Urinary bladder (tissue), 4 donors: Measurements from ENCODE around the gene RASL10A. TPM values are rescaled to one million over a fixed set of nuclear protein-coding genes. Genes with fewer than 3 reads are reported as not detected.
"Not testable (repeated sequence)": the region's sequence is repeated elsewhere in the genome, so short reads cannot be mapped to it uniquely, and the experiment has no call there.

ENCODE experiments used
- DNase-seq: peaks from one replicate; pipeline ENCODE4 v3.0.0-alpha.2; 2015; ENCODE audit errors: extremely low spot score
- H3K27ac ChIP-seq: one replicate; pipeline ENCODE4 v1.5.1; 2013; ENCODE audit warnings: low read depth, mild to moderate bottlenecking, moderate library complexity
- H3K36me3 ChIP-seq: one replicate; pipeline ENCODE4 v1.6.1; 2013; ENCODE audit warnings: mild to moderate bottlenecking, moderate library complexity; ENCODE audit not compliant: insufficient read depth
- H3K4me1 ChIP-seq: one replicate; pipeline ENCODE4 v1.6.1; 2013; ENCODE audit warnings: mild to moderate bottlenecking, moderate library complexity; ENCODE audit not compliant: insufficient read depth
- H3K4me3 ChIP-seq: one replicate; pipeline ENCODE4 v1.5.1; 2013; ENCODE audit warnings: low read depth, low read length
- WGBS: extraction: QIAGEN DNeasy Blood & Tissue Kit; methylation state at CpG from one replicate; pipeline ENCODE4 v1.1.7; 2013; 5-methylcytosine and 5-hydroxymethylcytosine counted together
- polyA plus RNA-seq: library from polyadenylated mRNA; stranded (reverse); fragments of 200-250 nt; gene quantifications from one replicate; pipeline ENCODE4 v1.2.3, GENCODE V29; 2013
- total RNA-seq: library from RNA; depleted of rRNA; stranded (reverse); fragments of >200 nt; gene quantifications from one replicate; pipeline ENCODE4 v1.2.3, GENCODE V29; 2014
- donor health status: healthy with polysubstance abuse.
- donor health status: healthy.

Gene RASL10A, protein sequence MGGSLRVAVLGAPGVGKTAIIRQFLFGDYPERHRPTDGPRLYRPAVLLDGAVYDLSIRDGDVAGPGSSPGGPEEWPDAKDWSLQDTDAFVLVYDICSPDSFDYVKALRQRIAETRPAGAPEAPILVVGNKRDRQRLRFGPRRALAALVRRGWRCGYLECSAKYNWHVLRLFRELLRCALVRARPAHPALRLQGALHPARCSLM
- total RNA-seq (0.58 TPM), polyA plus RNA-seq (2.0 TPM)

GRCh38 chr22:29315286-29316140, at the start of gene RASL10A:
RASL10A (minus strand) TSS chr22:29315697; CDS start chr22:29315246, 451 bp downstream.
- Histone ChIP-seq H3K4me1 (no peaks in the 10 kb centered on the region), H3K4me3 (peak within 1 kb of the TSS; percentile 32), H3K36me3 (no peaks in the 10 kb centered on the region), H3K27ac (no peak within 1 kb of the TSS)
- 3% methylated on average over 103 of the region's 103 CpGs for WGBS
- no peak for DNase-seq

DNA sequence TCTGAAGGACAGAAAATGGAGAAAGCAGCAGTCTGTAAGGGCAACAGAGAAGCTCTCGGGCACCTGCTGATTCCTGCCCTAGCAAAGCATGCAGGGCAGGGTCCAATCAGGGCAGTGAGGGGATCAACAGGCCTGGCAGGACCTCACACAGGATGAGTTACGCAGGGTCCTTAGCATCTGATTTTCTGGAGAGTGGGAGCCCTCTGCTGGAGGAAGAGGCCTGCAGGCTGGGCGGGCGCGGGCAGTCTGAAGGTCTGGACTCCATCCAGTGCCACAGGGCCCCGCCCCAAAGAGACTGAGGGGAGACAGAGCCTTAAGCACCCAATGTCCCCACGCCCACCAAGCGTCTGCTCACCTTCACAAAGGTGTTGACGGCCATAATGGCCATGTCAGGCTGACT, 44.0 kb upstream of the RASL10A start:
- H3K27ac ChIP-seq, result no peak overlapping the region
- no peaks in the 10 kb centered on the region for H3K36me3 ChIP-seq
- no peaks in the 10 kb centered on the region for H3K4me1 ChIP-seq
- 22% methylated on average over 9 of the region's 9 CpGs for WGBS
- H3K4me3 ChIP-seq, result no peak overlapping the region
- no peak for DNase-seq

GRCh38 chr22:29357193-29357890, 41.8 kb upstream of the RASL10A start:
- not testable (repeated sequence) for H3K27ac ChIP-seq, H3K4me1 ChIP-seq, H3K36me3 ChIP-seq, DNase-seq, H3K4me3 ChIP-seq
- WGBS, result 94% methylated on average over 12 of the region's 12 CpGs

- whole genome bisulfite sequencing, result 94% methylated on average over 8 of the region's 8 CpGs
- Histone ChIP-seq H3K36me3 (peaks cover 2% of the 10 kb centered on the region), H3K4me3 (no peak overlapping the region), H3K4me1 (no peaks in the 10 kb centered on the region), H3K27ac (no peak overlapping the region)
- DNase-seq, result no peak
Observed at GRCh38 chr22:29353860-29354259, 38.4 kb upstream of the RASL10A start.

DNA sequence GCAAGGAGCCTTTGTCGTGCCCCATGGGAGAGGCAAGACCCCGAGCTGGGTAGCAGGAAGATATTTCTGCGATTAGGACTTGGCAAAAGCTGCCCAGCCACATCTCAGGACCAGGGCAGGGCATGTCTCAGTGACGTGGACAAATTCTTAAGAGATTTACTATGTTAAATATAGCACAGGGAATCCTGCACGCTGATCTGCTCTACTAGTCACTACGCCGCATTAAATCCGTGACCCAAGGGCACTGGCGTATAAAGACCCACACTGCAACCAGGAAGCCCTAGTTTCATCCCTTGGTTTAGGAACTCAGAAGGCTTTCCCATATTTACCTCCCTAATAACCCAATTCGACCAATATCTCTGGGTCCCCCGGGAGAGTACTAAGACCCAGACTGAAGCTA, 37.8 kb upstream of the RASL10A start:
- 88% methylated on average over 11 of the region's 11 CpGs for WGBS
- H3K36me3 ChIP-seq, result peaks cover 2% of the 10 kb centered on the region
- no peak for DNase-seq
- H3K27ac ChIP-seq, result no peak overlapping the region
- H3K4me1 ChIP-seq, result no peaks in the 10 kb centered on the region
- H3K4me3 ChIP-seq, result no peak overlapping the region

GRCh38 chr22:29352778-29353177, 37.3 kb upstream of the RASL10A start:
- WGBS, result 90% methylated on average over 9 of the region's 9 CpGs
- H3K36me3 ChIP-seq, result peaks cover 2% of the 10 kb centered on the region
- no peak overlapping the region for H3K4me3 ChIP-seq
- no peaks in the 10 kb centered on the region for H3K4me1 ChIP-seq
- H3K27ac ChIP-seq, result no peak overlapping the region
- DNase-seq, result no peak

DNA sequence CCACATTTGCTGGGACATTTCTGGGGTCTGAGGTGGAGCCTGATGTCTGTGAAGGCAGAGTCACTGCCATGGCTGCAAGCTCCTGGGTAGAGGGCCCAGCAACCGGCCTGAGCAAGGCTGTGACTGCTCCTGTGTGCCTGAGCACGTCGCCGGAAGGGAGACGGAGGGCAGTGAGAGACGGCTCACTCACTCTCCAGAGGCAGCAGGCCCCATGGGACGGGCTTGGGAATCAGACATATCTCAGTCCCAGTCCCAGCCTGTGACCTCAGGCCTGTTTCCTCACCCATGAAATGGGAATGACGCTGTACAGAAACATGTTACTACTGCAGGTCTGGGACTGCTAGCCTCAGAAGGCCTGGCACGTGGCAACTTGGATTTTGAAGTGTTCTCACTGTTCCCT, 36.4 kb upstream of the RASL10A start:
- DNase-seq, result no peak
- no peak overlapping the region for H3K4me3 ChIP-seq
- no peaks in the 10 kb centered on the region for H3K4me1 ChIP-seq
- H3K36me3 ChIP-seq, result peaks cover 2% of the 10 kb centered on the region
- WGBS, result 86% methylated on average over 9 of the region's 9 CpGs
- H3K27ac ChIP-seq, result no peak overlapping the region

DNA sequence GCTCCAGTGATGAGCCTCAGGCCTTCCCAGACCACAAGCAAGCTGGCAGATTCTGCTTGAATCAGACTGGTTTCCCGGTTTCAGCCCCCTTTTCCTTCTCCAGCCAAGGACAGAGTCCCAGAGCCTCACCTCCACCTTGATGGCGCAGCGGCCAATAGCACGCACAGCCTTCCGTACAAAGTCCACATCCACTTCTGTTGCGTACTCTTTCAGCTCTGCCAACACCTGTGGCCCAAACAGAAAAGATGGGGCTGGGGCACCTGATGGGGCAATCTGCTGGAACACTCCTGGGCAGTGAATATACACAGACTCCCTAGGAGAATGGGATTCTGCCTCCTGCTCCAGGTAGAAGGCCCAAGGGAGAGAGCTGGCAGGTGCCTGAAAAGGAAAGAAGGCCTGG, 35.5 kb upstream of the RASL10A start:
- H3K4me1 ChIP-seq, result no peaks in the 10 kb centered on the region
- H3K36me3 ChIP-seq, result peaks cover 2% of the 10 kb centered on the region
- DNase-seq, result no peak
- H3K27ac ChIP-seq, result no peak overlapping the region
- WGBS, result 97% methylated on average over 6 of the region's 6 CpGs
- no peak overlapping the region for H3K4me3 ChIP-seq

GRCh38 chr22:29348956-29349355, 33.5 kb upstream of the RASL10A start:
- Histone ChIP-seq H3K27ac (no peak overlapping the region), H3K36me3 (peaks cover 2% of the 10 kb centered on the region), H3K4me1 (no peaks in the 10 kb centered on the region), H3K4me3 (no peak overlapping the region)
- WGBS, result 84% methylated on average over 18 of the region's 18 CpGs
- no peak for DNase-seq

DNA sequence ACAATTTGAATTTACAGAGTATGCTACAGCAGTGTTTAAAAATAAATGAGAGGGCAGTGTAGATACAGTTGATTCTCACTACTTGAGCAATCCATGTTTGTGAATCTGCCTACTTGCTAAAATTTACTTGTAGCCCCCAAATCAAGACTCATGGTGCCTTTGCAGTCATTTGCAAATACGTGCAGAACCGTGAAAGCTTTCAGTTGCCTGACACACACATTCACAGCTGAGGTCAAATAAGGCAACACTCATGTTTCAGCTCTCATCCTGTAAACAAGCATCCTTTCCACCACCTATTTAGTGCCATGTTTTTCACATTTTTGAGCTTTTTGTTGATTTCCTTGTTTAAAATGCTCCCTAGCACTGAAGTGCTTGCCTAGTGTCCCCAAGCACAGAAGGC, 32.5 kb upstream of the RASL10A start:
- Histone ChIP-seq H3K4me1 (no peaks in the 10 kb centered on the region), H3K36me3 (no peaks in the 10 kb centered on the region), H3K27ac (no peak overlapping the region), H3K4me3 (no peak overlapping the region)
- no peak for DNase-seq
- WGBS, result 88% methylated on average over 2 of the region's 2 CpGs

- H3K27ac ChIP-seq, result no peak overlapping the region
- DNase-seq, result no peak
- 93% methylated on average over 4 of the region's 4 CpGs for WGBS
- H3K36me3 ChIP-seq, result no peaks in the 10 kb centered on the region
- H3K4me3 ChIP-seq, result no peak overlapping the region
- H3K4me1 ChIP-seq, result no peaks in the 10 kb centered on the region
Observed at GRCh38 chr22:29346659-29347058, 31.2 kb upstream of the RASL10A start.

GRCh38 chr22:29345932-29346331, 30.4 kb upstream of the RASL10A start:
- no peak overlapping the region for H3K27ac ChIP-seq
- no peak for DNase-seq
- no peaks in the 10 kb centered on the region for H3K4me1 ChIP-seq
- H3K4me3 ChIP-seq, result no peak overlapping the region
- no peaks in the 10 kb centered on the region for H3K36me3 ChIP-seq

DNA sequence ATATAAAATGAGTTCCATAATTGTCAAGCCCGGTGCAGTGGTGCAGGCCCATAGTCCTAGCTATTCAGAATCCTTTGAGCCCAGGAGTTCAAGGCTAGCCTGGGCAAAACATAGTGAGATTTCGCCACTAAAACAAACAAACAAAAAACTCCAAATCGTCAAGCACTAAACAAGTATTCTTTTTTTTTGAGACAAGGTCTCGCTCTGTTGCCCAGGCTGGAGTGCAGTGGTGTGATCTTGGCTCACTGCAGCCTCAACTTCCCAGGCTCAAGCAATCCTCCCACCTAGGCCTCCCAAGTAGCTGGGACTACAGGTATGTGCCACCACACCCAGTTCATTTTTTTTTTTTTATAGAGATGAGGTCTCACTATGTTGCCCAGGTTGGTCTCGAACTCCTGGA, 29.4 kb upstream of the RASL10A start:
- H3K4me1 ChIP-seq, H3K27ac ChIP-seq, DNase-seq, H3K4me3 ChIP-seq, H3K36me3 ChIP-seq: not testable (repeated sequence)
- 81% methylated on average over 5 of the region's 5 CpGs for WGBS

- 36% methylated on average over 5 of the region's 5 CpGs for WGBS
- Histone ChIP-seq H3K27ac (no peak overlapping the region), H3K4me1 (no peaks in the 10 kb centered on the region), H3K36me3 (no peaks in the 10 kb centered on the region), H3K4me3 (no peak overlapping the region)
- DNase-seq, result peak; percentile 40
Observed at GRCh38 chr22:29344137-29344536, 28.6 kb upstream of the RASL10A start.
